Erythroblast (primary cell): ENCODE measurements around the gene PACSIN1.

Source experiments
- GATA1 ChIP-seq: IDR thresholded peaks from 2 replicates; pipeline ENCODE4 v1.6.1; 2011; ENCODE audit warnings: low read depth, mild to moderate bottlenecking, control low read depth, low read length, moderate library complexity
- POLR2A ChIP-seq: IDR thresholded peaks from 2 replicates; pipeline ENCODE4 v1.6.1; 2011; ENCODE audit warnings: mild to moderate bottlenecking, low read length

- no peak for TF ChIP-seq POLR2A
- TF ChIP-seq GATA1 = no peak
Observed at GRCh38 chr6:34566830-34567546, 101.1 kb downstream of the PACSIN1 start.
